Transverse colon (tissue), 4 donors: ENCODE data around the gene GREB1L.

Experiments
- CTCF ChIP-seq, 5 experiments: fragments of 200-600 bp in 3 of 5; fragments of 450-650 bp in 2 of 5; sonication (generic) in 3 of 5; IDR thresholded peaks; 1 replicate in 2 of 5; 2 replicates in 3 of 5; pipeline ENCODE4 v1.5.1; 2016 to 2017; ENCODE audit warnings: antibody characterized with exemption in 5 of 5, inconsistent platforms in 3 of 5, mild to moderate bottlenecking in 2 of 5, moderate library complexity in 1 of 5
- EP300 ChIP-seq: sonication (generic); formaldehyde crosslinking; IDR thresholded peaks from one replicate; pipeline ENCODE4 v1.6.1; 2017; ENCODE audit warnings: antibody characterized with exemption, low read depth
- POLR2A ChIP-seq: fragments of 450-650 bp; IDR thresholded peaks from one replicate; pipeline ENCODE4 v1.6.1; 2016; ENCODE audit warnings: antibody characterized with exemption, mild to moderate bottlenecking, moderate library complexity
- POLR2AphosphoS5 ChIP-seq, 3 donors: sonication (generic); formaldehyde crosslinking; IDR thresholded peaks; one replicate each; pipeline ENCODE4 v1.6.1; 2016; ENCODE audit warnings: antibody characterized with exemption in 3 of 3

GRCh38 chr18:21203126-21203525 lies 38.9 kb upstream of the GREB1L start:
- TF ChIP-seq CTCF (IDR thresholded peaks at IDR 0.05) (no peak), POLR2AphosphoS5 (IDR thresholded peaks at IDR 0.05) (no peak), POLR2A (no peak), EP300 (no peak)
